Lower lobe of right lung (tissue), 2 donors: ENCODE data around the gene GIPC3. TPM values are rescaled to one million over a fixed set of nuclear protein-coding genes. Genes with fewer than 3 reads are reported as not detected.

Experiments
- ATAC-seq, 2 donors: fragments of 200-7000 bp; cut with Tn5 transposase; one replicate each; pipeline ENCODE4 v1.9.1; 2020 to 2022; ENCODE audit warnings: mild to moderate bottlenecking in 2 of 2, moderate library complexity in 2 of 2
- DNase-seq: peaks from one replicate; pipeline ENCODE4 v3.0.0-alpha.2; 2020
- H3K27ac ChIP-seq: fragments of 200-600 bp; one replicate; pipeline ENCODE4 v1.8.0; 2022
- H3K27me3 ChIP-seq: fragments of 200-600 bp; one replicate; pipeline ENCODE4 v1.8.0; 2022; ENCODE audit warnings: low read depth
- H3K36me3 ChIP-seq: fragments of 200-600 bp; one replicate; pipeline ENCODE4 v1.8.0; 2022; ENCODE audit warnings: mild to moderate bottlenecking
- H3K4me1 ChIP-seq: fragments of 200-600 bp; one replicate; pipeline ENCODE4 v1.8.0; 2022
- H3K4me3 ChIP-seq: fragments of 200-600 bp; one replicate; pipeline ENCODE4 v1.8.0; 2022; ENCODE audit warnings: mild to moderate bottlenecking
- H3K9me3 ChIP-seq: fragments of 200-600 bp; one replicate; pipeline ENCODE4 v1.8.0; 2022
- intact Hi-C: fragments of 100-400 bp; cut with DNase I; formaldehyde crosslinking; loops from one replicate; pipeline ENCODE4 v1.11.0; 2022
- total RNA-seq: library from RNA; stranded (reverse); fragmentation: NEBNext Ultra II Directional; extraction: Animal tissue kit (Norgen Biotek cat#: 25700); gene quantifications from one replicate; pipeline ENCODE4 v1.2.1, GENCODE V29; 2021
- TF ChIP-seq, protein P1 (sequence below): fragments of 200-600 bp; IDR thresholded peaks from one replicate; pipeline ENCODE4 v1.8.0; 2022; ENCODE audit warnings: antibody characterized with exemption, mild to moderate bottlenecking
- donor health status: DM: no; HTN: yes; CAD: no; lungs with severe emphysema.

GIPC3 gene
- total RNA-seq, 1 donor from 2014 or later: 4.2 TPM

DNA sequence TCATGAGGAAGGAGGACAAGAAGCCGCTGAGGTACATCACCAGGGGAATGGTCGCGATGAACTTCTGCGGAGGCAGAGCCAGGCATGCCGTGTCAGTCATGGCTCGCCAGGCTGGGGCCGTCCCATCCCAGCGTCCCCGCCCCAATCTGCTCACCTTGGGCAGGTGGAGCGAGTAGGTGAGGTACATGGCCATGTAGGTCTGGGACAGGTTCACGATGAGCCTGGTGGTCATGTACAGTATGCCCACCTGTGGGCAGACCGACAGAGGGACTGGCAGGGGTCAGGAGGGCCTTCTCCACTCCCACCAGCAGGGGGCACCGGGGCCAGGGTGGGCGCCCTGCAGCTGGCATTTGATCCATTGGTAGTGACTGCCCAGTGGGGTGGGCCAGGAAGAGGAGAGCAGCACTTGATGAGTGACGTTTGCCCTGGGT lies 38.0 kb upstream of the GIPC3 start:
- no peak for ATAC-seq
- peaks cover 1% of the 10 kb centered on the region for H3K4me1 ChIP-seq
- intact Hi-C loops: no loop called here
- H3K4me3 ChIP-seq: no peak overlapping the region
- H3K27me3 ChIP-seq: no peaks in the 10 kb centered on the region
- H3K36me3 ChIP-seq: peaks cover 51% of the 10 kb centered on the region
- TF ChIP-seq, protein P1, sequence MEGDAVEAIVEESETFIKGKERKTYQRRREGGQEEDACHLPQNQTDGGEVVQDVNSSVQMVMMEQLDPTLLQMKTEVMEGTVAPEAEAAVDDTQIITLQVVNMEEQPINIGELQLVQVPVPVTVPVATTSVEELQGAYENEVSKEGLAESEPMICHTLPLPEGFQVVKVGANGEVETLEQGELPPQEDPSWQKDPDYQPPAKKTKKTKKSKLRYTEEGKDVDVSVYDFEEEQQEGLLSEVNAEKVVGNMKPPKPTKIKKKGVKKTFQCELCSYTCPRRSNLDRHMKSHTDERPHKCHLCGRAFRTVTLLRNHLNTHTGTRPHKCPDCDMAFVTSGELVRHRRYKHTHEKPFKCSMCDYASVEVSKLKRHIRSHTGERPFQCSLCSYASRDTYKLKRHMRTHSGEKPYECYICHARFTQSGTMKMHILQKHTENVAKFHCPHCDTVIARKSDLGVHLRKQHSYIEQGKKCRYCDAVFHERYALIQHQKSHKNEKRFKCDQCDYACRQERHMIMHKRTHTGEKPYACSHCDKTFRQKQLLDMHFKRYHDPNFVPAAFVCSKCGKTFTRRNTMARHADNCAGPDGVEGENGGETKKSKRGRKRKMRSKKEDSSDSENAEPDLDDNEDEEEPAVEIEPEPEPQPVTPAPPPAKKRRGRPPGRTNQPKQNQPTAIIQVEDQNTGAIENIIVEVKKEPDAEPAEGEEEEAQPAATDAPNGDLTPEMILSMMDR: peak; percentile 55
- H3K27ac ChIP-seq: no peak overlapping the region
- peak; percentile 48 for DNase-seq
- no peaks in the 10 kb centered on the region for H3K9me3 ChIP-seq

DNA sequence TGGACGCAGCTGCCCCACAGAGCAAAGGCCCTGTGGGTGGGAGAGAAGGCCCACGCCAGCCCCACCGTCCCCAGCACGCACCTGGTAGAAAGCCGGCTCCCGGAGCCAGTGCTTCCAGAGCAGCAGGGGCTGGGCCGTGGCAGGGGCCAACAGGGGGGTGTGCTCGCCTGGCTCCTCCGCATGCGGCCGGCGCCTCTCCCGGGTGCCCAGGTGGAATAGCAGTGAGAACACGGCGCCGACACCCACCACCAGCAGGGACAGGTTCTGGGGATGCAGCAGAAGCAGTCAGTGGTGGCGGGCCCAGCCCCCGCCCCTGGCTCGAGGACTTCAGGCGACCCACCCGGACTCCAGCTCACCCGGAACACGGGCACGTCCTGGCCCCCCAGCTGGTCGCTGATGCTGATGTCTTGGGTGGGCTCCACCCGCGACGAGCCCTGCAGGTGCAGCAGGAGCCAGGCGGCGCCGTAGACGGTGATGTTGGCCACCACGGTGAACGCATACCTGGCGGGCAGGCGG lies 37.5 kb upstream of the GIPC3 start:
- peak; percentile 50 for DNase-seq
- Histone ChIP-seq H3K36me3 (peaks cover 51% of the 10 kb centered on the region), H3K27me3 (no peaks in the 10 kb centered on the region), H3K9me3 (no peaks in the 10 kb centered on the region), H3K27ac (no peak overlapping the region), H3K4me1 (peaks cover 6% of the 10 kb centered on the region), H3K4me3 (no peak overlapping the region)
- TF ChIP-seq, protein P1: no peak
- intact Hi-C loops: no loop called here
- ATAC-seq: no peak

DNA sequence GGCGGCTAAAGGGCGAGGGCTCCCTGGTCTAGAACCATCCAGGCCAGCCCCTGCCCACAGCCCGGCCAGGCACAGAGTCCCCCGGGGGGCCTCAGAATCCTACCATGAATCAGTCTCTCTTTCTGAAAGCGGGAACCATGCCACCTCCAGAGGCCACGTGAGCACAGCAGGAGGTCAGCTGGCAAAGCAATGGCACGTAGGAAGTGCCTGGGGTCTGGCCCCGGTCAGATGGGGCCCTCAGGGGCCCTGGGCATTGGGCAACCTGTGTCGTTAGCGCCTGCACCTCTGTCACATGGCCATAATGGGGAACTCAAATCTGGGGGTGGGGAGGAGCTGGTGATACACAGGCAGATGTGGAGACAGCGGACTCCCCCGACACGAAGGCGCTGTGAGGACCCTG lies 36.7 kb upstream of the GIPC3 start:
- DNase-seq (peak; percentile 79), ATAC-seq (peak in 1 of 2 donors; percentile 5)
- TF ChIP-seq, protein P1: no peak
- peaks cover 12% of the 10 kb centered on the region for H3K4me1 ChIP-seq
- intact Hi-C loops: no loop called here
- no peaks in the 10 kb centered on the region for H3K27me3 ChIP-seq
- no peak overlapping the region for H3K27ac ChIP-seq
- peaks cover 45% of the 10 kb centered on the region for H3K36me3 ChIP-seq
- no peak overlapping the region for H3K4me3 ChIP-seq
- no peaks in the 10 kb centered on the region for H3K9me3 ChIP-seq

GRCh38 chr19:3549816-3550215 lies 35.5 kb upstream of the GIPC3 start:
- H3K27me3 ChIP-seq: no peaks in the 10 kb centered on the region
- peaks cover 35% of the 10 kb centered on the region for H3K36me3 ChIP-seq
- peaks cover 24% of the 10 kb centered on the region for H3K4me1 ChIP-seq
- H3K9me3 ChIP-seq: no peaks in the 10 kb centered on the region
- H3K4me3 ChIP-seq: no peak overlapping the region
- H3K27ac ChIP-seq: no peak overlapping the region
- ATAC-seq (no peak), DNase-seq (no peak)
- TF ChIP-seq, protein P1: no peak
- intact Hi-C loops: no loop called here

GRCh38 chr19:3550947-3551791 lies 34.1 kb upstream of the GIPC3 start:
- Histone ChIP-seq H3K27ac (no peak overlapping the region), H3K27me3 (no peaks in the 10 kb centered on the region), H3K4me1 (peaks cover 38% of the 10 kb centered on the region), H3K9me3 (no peaks in the 10 kb centered on the region), H3K36me3 (peaks cover 28% of the 10 kb centered on the region), H3K4me3 (no peak overlapping the region)
- TF ChIP-seq, protein P1: no peak
- ATAC-seq: no peak
- peak; percentile 36 for DNase-seq
- intact Hi-C loops: no loop called here
